AG08395 (cell line): Measurements from ENCODE around the gene NTF3.
A peak's percentile ranks its signal among the peaks of the same experiment; 100 is the strongest.

Experiments
- DNase-seq: peaks from one replicate; pipeline ENCODE4 v3.0.0; 2012; ENCODE audit warnings: mixed read lengths, low spot score

NTF3 gene

GRCh38 chr12:5430641-5431603 lies 986 bp upstream of the NTF3 start:
- DNase-seq = peak; percentile 57

GRCh38 chr12:5433081-5433844 lies 1.4 kb downstream of the NTF3 start:
- DNase-seq = no peak

- no peak for DNase-seq
Observed at GRCh38 chr12:5433845-5434646, 2.1 kb downstream of the NTF3 start.

- no peak for DNase-seq
Observed at GRCh38 chr12:5434647-5435560, 3.0 kb downstream of the NTF3 start.

- DNase-seq = no peak
Observed at GRCh38 chr12:5437182-5437583, 5.3 kb downstream of the NTF3 start.

GRCh38 chr12:5437589-5437988 lies 5.7 kb downstream of the NTF3 start:
- DNase-seq = no peak

GRCh38 chr12:5438671-5439200 lies 6.8 kb downstream of the NTF3 start:
- DNase-seq = peak; percentile 54

GRCh38 chr12:5439371-5439771 lies 7.5 kb downstream of the NTF3 start:
- DNase-seq = no peak

- no peak for DNase-seq
Observed at GRCh38 chr12:5439788-5440300, 7.9 kb downstream of the NTF3 start.

- no peak for DNase-seq
Observed at GRCh38 chr12:5440978-5441377, 9.1 kb downstream of the NTF3 start.

GRCh38 chr12:5441497-5442236 lies 9.8 kb downstream of the NTF3 start:
- peak; percentile 78 for DNase-seq

GRCh38 chr12:5442251-5443006 lies 10.5 kb downstream of the NTF3 start:
- peak; percentile 70 for DNase-seq

GRCh38 chr12:5444520-5444919 lies 12.6 kb downstream of the NTF3 start:
- DNase-seq = no peak

- no peak for DNase-seq
Observed at GRCh38 chr12:5447320-5447719, 15.4 kb downstream of the NTF3 start.

GRCh38 chr12:5451251-5451650 lies 19.3 kb downstream of the NTF3 start:
- no peak for DNase-seq

GRCh38 chr12:5452569-5452968 lies 20.7 kb downstream of the NTF3 start:
- DNase-seq = no peak

- no peak for DNase-seq
Observed at GRCh38 chr12:5453466-5453865, 21.6 kb downstream of the NTF3 start.

GRCh38 chr12:5455045-5455444 lies 23.1 kb downstream of the NTF3 start:
- peak; percentile 33 for DNase-seq

GRCh38 chr12:5456030-5456429 lies 24.1 kb downstream of the NTF3 start:
- no peak for DNase-seq
